Measurements from ENCODE around the gene BSN.

BSN gene

DNA sequence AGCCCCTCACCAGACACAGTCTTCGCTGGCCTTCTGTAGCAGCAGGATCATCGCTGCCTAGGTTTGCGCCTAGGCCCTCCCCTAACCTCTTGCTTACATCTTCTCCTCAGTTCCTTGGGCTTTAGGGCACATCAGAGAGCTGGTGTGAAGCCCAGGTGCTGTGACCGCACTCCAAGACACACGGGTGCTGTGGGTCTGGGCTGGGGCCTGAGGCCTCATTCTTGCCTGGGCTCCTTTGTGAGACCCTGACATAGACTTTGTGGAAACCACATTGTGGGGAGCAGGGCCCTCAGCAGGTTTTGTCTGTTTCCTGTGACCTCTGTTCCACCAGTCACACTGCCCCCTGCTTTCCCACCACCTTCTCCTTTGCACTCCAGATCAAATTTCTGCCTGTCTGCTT is 157.2 kb downstream of the BSN start:
- H3K9me3 ChIP-seq (ENCODE audit: control insufficient read depth, insufficient read depth, low read length), result no peaks in the 10 kb centered on the region
- H3K4me1 ChIP-seq (ENCODE audit: insufficient read depth, low read length), result no peaks in the 10 kb centered on the region
- H3K9ac ChIP-seq (ENCODE audit: low read depth, low read length), result no peak overlapping the region
- H3K36me3 ChIP-seq (ENCODE audit: insufficient read depth, low read length), result peaks cover 2% of the 10 kb centered on the region; the same call in 1 of the 2 replicates

DNA sequence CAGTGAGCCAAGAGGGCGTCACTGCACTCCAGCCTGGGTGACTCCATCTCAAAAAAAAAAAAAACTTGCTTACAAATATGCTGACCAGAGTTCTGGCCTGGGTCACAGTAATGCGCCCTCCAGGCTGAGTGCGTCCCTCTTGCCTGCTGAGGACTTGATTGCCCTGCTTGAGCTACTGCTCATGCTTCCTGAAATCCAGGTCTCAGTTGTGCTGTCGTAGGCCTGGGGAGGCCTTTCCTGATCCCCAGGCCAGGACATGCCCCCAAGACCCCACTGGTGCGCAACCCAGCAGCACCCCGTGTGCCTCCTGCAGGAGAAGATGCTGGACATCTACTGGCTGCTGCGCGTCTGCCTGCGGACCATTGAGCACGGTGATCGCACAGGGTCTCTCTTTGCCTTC is 157.9 kb downstream of the BSN start:
- Histone ChIP-seq H3K36me3 (ENCODE audit: insufficient read depth, low read length) (peaks cover 2% of the 10 kb centered on the region; the same call in 1 of the 2 replicates), H3K9me3 (ENCODE audit: control insufficient read depth, insufficient read depth, low read length) (no peaks in the 10 kb centered on the region), H3K9ac (ENCODE audit: low read depth, low read length) (no peak overlapping the region), H3K4me1 (ENCODE audit: insufficient read depth, low read length) (no peaks in the 10 kb centered on the region)

DNA sequence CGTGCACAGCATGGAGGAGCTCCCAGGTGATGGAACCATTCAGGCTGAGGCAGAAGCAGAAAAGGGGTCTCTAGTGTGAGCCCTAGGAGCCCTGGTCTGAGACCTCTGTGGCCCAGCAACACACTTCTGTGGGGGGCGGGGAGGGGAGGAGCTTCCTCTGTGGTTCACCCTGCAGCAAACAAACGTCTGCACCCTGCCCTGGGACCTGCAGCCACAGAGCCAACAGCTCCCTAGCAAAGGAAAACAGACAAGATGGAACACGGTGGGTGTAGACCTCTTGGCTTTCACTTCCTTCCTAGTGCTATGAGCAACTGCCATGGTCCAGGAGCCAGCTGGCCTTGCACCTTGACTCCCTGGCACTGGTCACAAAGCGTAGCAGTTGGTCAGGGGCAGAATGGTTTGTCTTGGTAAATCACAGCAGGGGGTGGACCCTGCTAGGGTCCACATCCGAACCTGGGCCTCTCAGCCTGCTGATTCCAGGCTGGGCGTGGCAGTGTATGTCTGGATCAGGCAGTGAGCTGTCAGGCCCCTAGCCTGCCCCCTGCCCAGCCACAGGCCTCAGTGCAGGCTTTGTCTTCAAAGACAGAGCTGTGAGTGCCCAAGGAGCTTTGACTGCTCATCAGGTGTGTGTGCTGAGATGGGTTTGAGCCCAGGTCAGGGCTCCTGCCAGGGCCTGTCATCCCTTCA is 158.5 kb downstream of the BSN start:
- peaks cover 2% of the 10 kb centered on the region; the same call in 1 of the 2 replicates for H3K36me3 ChIP-seq (ENCODE audit: insufficient read depth, low read length)
- no peaks in the 10 kb centered on the region; the same call in 1 of the 2 replicates for H3K4me1 ChIP-seq (ENCODE audit: insufficient read depth, low read length)
- no peaks in the 10 kb centered on the region for H3K9me3 ChIP-seq (ENCODE audit: control insufficient read depth, insufficient read depth, low read length)
- no peak overlapping the region for H3K9ac ChIP-seq (ENCODE audit: low read depth, low read length)

DNA sequence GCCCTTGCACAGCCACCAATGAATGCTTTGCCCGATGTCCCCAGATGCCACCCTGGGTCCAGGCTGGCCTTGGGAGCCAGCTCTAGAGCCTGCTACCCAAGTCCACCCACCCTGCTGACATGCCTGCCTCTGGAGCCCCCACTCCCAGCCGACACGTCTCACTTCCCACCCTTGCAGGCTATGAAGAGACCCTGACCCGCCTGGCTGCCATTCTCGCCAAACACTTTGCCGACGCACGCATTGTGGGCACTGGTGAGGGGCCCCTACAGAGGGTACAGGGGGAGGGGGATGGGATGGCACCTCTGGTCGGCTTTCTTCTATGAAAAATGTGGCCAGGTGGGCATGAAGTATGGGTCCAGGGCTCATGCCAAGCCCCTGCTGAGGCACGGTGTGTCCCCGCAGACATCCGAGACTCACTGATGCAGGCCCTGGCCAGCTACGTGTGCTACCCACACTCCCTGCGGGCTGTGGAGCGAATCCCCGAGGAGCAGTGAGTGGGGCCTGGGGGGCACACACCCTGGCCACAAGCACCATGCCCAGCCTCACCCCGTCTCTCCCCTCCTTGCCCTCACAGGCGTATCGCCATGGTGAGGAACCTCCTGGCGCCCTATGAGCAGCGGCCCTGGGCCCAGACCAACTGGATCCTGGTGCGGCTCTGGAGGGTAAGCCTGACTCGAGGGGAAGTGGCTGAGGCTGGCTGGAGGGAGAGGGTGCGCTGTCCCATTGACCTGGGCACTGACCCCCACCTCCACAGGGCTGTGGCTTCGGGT is 159.2 kb downstream of the BSN start:
- peaks cover 2% of the 10 kb centered on the region; the same call in 1 of the 2 replicates for H3K36me3 ChIP-seq (ENCODE audit: insufficient read depth, low read length)
- H3K4me1 ChIP-seq (ENCODE audit: insufficient read depth, low read length), result no peaks in the 10 kb centered on the region; the same call in 1 of the 2 replicates
- H3K9me3 ChIP-seq (ENCODE audit: control insufficient read depth, insufficient read depth, low read length), result no peaks in the 10 kb centered on the region
- no peak overlapping the region for H3K9ac ChIP-seq (ENCODE audit: low read depth, low read length)

DNA sequence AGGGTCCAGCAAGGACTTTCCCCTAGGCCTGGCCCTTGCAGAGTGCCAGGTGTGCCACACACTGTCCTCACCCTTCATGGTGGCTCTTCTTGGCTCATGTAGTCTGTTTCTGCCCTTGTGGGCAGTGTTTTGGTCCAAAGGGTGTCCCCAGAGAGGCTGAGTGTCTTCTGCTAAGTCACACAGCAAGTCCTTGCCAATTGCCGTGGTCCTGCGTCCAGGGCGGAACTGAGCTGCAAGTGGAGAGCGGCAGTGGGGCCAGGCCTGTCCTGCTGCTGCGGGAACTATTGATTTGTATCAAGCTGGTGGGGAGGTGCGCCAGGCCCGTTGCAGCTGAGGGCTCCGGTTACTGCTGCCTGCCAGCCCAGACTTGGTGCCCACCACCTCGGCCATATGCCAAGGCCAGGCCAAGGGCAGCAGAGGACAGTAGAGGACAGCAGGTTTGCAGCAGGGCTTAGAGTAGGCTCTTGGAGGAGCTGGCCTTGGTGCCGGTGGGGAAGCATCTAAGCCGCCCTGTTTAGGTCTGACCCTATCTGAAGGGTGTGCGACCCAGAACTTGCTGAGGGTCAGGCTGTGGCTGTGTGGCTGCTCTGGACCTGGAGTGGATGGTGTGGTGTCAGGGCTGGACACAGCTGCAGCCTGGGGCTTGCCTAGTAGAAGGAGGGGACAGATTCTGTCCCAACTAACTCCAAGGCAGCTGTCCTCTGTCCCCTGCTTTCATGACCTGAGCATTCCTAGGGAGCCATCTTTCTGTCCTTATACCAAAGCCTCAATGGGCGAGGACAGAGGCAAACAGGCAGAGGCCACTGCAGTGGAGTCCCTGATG is 160.7 kb downstream of the BSN start:
- Histone ChIP-seq H3K9ac (ENCODE audit: low read depth, low read length) (no peak overlapping the region), H3K9me3 (ENCODE audit: control insufficient read depth, insufficient read depth, low read length) (no peaks in the 10 kb centered on the region), H3K4me1 (ENCODE audit: insufficient read depth, low read length) (no peaks in the 10 kb centered on the region; the same call in 1 of the 2 replicates), H3K36me3 (ENCODE audit: insufficient read depth, low read length) (peaks cover 2% of the 10 kb centered on the region; the same call in 1 of the 2 replicates)

DNA sequence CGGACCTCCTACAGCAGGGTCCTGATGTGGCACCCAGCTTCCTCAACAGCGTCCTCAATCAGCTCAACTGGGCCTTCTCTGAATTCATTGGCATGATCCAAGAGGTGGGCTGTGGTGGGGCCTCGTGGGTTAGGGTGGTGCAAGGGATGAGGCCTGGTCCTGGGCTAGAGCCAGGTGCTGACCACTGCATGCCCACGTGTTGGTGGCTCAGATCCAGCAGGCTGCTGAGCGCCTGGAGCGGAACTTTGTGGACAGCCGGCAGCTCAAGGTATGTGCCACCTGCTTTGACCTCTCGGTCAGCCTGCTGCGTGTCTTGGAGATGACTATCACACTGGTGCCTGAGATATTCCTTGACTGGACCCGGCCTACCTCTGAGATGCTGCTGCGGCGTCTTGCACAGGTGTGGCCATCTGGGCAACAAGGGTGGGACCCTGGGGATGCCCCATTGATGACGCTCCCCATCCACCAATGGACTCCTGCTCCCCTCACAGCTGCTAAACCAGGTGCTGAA is 161.4 kb downstream of the BSN start:
- H3K9me3 ChIP-seq (ENCODE audit: control insufficient read depth, insufficient read depth, low read length), result no peaks in the 10 kb centered on the region
- H3K9ac ChIP-seq (ENCODE audit: low read depth, low read length), result no peak overlapping the region
- peaks cover under 1% of the 10 kb centered on the region; the same call in 1 of the 2 replicates for H3K36me3 ChIP-seq (ENCODE audit: insufficient read depth, low read length)
- no peaks in the 10 kb centered on the region; the same call in 1 of the 2 replicates for H3K4me1 ChIP-seq (ENCODE audit: insufficient read depth, low read length)

DNA sequence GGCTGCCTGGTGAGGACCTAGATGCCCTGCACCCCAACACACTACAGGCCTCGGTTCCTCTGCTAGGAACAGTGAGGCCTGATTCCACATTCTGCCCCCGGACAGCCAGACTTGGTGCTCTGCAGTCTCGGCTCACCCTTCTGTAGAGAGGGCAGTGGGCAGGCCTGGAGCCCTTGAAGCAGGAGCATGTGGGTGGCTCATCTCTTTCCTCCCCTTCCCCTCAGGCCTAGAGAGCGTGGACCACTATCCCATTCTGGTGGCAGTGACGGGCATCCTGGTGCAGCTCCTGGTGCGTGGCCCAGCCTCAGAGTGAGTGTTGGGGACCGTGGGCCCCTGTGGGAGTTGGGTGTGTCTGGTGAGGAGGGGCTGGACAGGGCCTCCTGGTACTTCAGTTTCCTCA is 161.9 kb downstream of the BSN start:
- Histone ChIP-seq H3K9me3 (ENCODE audit: control insufficient read depth, insufficient read depth, low read length) (no peaks in the 10 kb centered on the region), H3K36me3 (ENCODE audit: insufficient read depth, low read length) (no peaks in the 10 kb centered on the region)

DNA sequence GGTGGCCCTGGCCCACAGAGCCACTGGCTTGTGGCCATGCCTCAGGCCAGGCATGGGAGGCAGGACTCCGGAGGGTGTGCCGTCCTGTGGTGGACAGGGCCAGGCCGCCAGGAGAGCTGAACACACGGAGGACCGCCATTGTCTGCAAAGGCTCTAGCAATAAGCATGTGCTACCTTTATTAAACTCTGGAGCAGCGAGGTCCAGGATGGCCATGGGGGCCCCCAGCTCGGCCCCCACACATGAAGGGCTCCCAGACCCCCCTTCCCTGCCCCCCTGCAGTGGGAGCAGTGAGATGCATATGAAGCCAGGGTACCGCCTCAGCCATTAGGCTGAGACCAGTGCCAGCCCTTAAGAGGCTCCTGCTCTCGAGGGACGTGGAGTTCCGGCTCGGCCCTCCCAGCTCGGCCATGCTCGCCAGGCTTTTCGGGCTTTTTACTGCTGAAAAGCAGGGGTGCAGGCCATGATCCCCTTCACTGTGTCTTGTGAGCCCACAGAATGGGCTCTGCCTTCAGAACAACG is 162.5 kb downstream of the BSN start:
- Histone ChIP-seq H3K4me1 (ENCODE audit: insufficient read depth, low read length) (no peaks in the 10 kb centered on the region; the same call in 1 of the 2 replicates), H3K9me3 (ENCODE audit: control insufficient read depth, insufficient read depth, low read length) (no peaks in the 10 kb centered on the region), H3K36me3 (ENCODE audit: insufficient read depth, low read length) (no peaks in the 10 kb centered on the region), H3K9ac (ENCODE audit: low read depth, low read length) (no peak overlapping the region)

More for the DNA sequence above, 161.9 kb downstream of the BSN start:
- H3K4me1 ChIP-seq (ENCODE audit: insufficient read depth, low read length), result no peaks in the 10 kb centered on the region; the same call in 1 of the 2 replicates
- H3K9ac ChIP-seq (ENCODE audit: low read depth, low read length), result no peak overlapping the region

DNA sequence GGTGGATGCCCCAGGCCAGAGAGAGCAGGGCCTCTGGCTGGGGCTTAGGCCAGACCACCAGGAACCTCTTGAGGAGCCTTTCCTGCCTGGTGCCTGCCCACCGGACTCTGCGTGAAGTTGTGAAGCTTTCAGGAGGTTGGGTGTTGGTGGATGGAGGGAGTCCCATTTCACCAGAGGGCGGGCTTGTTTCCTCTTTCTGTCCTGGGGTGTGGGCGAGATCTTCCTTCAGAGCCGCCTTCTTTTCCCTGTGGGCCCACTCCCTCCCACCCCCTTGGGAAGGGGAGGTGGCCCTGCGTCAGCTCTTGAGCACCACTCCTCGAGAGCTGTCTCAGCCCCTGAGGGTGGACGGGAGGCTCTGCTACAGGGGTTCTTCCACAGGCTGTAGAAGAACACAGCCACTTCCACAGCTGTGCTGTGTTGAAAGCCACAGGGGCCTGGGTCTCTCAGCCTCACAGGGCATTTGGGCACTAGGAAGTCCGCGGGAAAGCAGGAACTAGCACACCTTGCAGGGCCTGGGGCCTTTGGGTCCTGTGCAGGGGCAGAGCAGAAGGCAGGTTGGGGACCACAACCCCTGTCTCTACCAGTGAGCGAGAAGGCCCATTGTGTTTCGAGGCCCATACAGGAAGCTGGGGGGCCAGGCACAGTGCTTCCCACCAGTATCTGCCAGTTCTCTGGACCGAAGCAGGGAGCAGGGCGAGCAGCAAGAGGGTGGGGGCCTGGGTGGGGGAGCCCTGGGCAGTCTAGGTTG is 163.1 kb downstream of the BSN start:
- Histone ChIP-seq H3K36me3 (ENCODE audit: insufficient read depth, low read length) (no peaks in the 10 kb centered on the region), H3K9ac (ENCODE audit: low read depth, low read length) (no peak overlapping the region), H3K9me3 (ENCODE audit: control insufficient read depth, insufficient read depth, low read length) (no peaks in the 10 kb centered on the region), H3K4me1 (ENCODE audit: insufficient read depth, low read length) (no peaks in the 10 kb centered on the region; the same call in 1 of the 2 replicates)

DNA sequence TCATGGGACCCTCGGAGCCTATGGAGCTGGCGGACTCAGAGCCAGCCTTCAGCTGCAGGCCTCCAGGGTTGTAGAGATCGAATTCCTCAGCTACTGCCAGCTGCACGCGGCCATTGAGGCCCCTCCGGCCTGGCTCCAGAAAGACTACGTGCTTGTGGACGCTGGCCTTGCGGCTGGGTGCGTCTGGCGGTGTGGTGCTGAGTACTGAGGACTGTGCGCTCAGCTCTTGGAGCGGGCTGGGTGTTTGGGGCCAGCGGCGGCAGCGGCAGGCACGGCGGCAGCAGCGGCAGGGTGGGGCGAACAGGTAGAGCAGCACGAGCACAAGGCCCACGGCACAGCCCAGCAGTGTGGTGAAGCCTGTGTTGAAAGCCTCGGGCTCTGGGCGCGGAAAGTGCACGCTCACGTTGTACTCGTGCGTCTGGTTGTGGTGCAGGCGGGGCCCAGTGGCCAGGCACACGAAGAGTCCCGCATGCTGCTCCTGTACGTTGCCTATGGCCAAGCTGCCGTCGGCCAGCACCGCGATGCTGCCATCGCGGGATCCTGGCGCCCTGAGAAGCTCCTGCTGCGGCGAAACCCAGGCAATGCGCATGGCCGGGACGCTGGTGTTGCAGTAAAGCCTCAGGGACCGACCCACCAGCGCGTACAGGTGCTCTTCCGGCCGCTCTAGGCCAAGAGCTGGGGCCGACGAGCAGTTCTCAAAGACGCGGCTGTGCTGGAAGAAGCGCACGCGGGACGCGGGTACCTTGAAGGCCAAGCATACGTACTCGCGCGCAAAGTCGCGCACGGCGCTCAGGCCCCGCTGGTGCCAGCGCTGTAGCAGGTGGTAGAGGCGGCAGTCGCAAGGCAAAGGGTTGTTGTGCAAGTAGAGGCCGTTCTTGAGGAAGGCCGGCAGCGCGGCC is 163.9 kb downstream of the BSN start:
- Histone ChIP-seq H3K9ac (ENCODE audit: low read depth, low read length) (peak overlapping the region; percentile 60), H3K36me3 (ENCODE audit: insufficient read depth, low read length) (no peaks in the 10 kb centered on the region), H3K4me1 (ENCODE audit: insufficient read depth, low read length) (no peaks in the 10 kb centered on the region; the same call in 1 of the 2 replicates), H3K9me3 (ENCODE audit: control insufficient read depth, insufficient read depth, low read length) (no peaks in the 10 kb centered on the region)

DNA sequence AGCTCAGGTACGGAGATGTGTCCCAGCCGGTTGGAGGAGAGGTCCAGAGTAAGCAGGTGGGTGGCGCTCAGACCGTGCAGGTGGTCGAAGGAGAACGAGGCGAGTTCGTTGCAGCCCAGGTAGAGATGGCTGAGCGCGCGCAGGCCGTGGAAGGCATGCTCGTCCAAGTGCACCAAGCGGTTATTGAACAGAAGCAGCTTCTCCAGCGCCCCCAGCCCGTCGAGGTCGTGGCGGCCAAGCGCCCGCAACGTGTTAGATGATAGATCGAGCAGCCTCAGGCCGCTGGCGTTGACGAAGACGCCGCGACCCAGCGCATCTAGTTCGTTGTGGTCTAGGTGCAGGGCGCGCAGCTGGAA is 164.6 kb downstream of the BSN start:
- Histone ChIP-seq H3K9ac (ENCODE audit: low read depth, low read length) (peak overlapping the region; percentile 60), H3K36me3 (ENCODE audit: insufficient read depth, low read length) (no peaks in the 10 kb centered on the region), H3K4me1 (ENCODE audit: insufficient read depth, low read length) (no peaks in the 10 kb centered on the region; the same call in 1 of the 2 replicates), H3K9me3 (ENCODE audit: control insufficient read depth, insufficient read depth, low read length) (no peaks in the 10 kb centered on the region)

DNA sequence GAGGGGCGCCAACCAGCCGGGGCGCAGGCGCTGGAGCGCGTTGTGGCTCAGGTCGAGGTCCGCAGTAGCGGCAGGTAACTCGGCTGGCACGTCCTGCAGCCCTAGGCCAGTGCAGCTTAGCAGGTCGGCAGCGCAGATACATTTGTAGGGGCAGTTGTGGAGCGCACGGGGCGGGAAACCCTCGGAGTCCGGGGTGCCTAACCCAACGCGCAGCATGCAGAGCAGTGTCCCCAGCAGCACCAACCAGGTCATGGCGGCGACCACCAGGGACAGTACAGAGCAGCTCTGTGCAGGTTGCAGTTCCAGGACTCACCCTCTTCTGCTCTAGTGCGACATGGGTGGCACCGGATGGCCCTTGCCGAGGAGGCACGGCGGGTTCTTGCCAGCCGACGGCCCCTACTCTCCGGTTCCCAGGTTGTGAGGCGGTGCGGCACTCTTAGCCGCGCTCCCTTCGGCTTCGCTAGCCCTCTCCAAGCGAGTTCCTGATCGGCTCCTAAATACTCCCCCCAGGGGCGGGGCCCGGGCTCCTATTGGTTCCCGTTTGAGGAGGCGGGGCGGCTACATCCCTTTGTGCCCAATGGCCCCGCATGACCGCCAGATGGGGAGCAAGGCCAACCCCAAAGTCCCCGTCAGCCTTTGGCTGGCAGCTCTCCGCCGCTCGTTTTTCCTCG is 165.1 kb downstream of the BSN start, which contains the start of gene AMIGO3:
Gene AMIGO3, minus strand, starts transcription at position 471 of the 671 bp plus-strand sequence. Its CDS starts 219 bp downstream, at position 252.
- no peaks in the 10 kb centered on the region; the same call in 1 of the 2 replicates for H3K4me1 ChIP-seq (ENCODE audit: insufficient read depth, low read length)
- H3K36me3 ChIP-seq (ENCODE audit: insufficient read depth, low read length), result no peaks in the 10 kb centered on the region
- H3K9ac ChIP-seq (ENCODE audit: low read depth, low read length), result peak within 1 kb of the TSS; percentile 60
- H3K9me3 ChIP-seq (ENCODE audit: control insufficient read depth, insufficient read depth, low read length), result no peaks in the 10 kb centered on the region

Data from ES-I3 (cell line).